Endothelial cell of umbilical vein (primary cell): ENCODE data around the gene LHFPL2. TPM values are rescaled to one million over a fixed set of nuclear protein-coding genes. Genes with fewer than 3 reads are reported as not detected.

ENCODE experiments used
- BruUV-seq: library from RNA; stranded (reverse); fragments of 400-500 nt; replicated peaks from 2 replicates; lab custom pipeline; 2021; lab: Mats Ljungman, UMichigan
- CTCF ChIA-PET: fragments of 300-600, 350-600 bp; sonication (Branson Sonifier 250); formaldehyde crosslinking; loops from one replicate; lab custom pipeline; 2021; ENCODE audit warnings: antibody characterized with exemption, inconsistent platforms; lab: Charles Lee
- POLR2A ChIA-PET: fragments of 300-600, 350-600 bp; sonication (Branson Sonifier 250); formaldehyde crosslinking; loops from one replicate; lab custom pipeline; 2021; ENCODE audit warnings: antibody characterized with exemption, inconsistent platforms; lab: Charles Lee
- DNase-seq: peaks from one replicate; pipeline ENCODE4 v3.0.0-alpha.2; 2011; ENCODE audit warnings: low read depth, low spot score
- FAIRE-seq: peaks from 2 replicates; lab custom pipeline; 2011; peaks lifted over from hg19 to GRCh38; lab: Jason Lieb, UNC
- H2AFZ ChIP-seq: 2 replicates; pipeline ENCODE4 v1.6.0; 2012; ENCODE audit warnings: low read depth, low read length, control low read depth, inconsistent platforms
- H3K27ac ChIP-seq: 2 replicates; pipeline ENCODE4 v1.5.1; 2011; ENCODE audit warnings: low read depth, mild to moderate bottlenecking, control low read depth, low read length, moderate library complexity; ENCODE audit not compliant: insufficient read depth
- H3K27me3 ChIP-seq, 2 experiments: 2 replicates each; pipeline versions ENCODE4 v1.6.0 to v1.6.1; 2011; ENCODE audit warnings: low read length in 2 of 2, mixed read lengths in 1 of 2; ENCODE audit not compliant: control insufficient read depth in 2 of 2, insufficient read depth in 2 of 2
- H3K36me3 ChIP-seq, 2 experiments: 2 replicates in 1 of 2; 3 replicates in 1 of 2; pipeline ENCODE4 v1.5.1; 2011; ENCODE audit warnings: low read length in 2 of 2, mild to moderate bottlenecking in 1 of 2, moderate library complexity in 1 of 2; ENCODE audit not compliant: control insufficient read depth in 2 of 2, insufficient read depth in 2 of 2; ENCODE audit errors: extremely low read depth in 1 of 2
- H3K4me1 ChIP-seq: 3 replicates; pipeline ENCODE4 v1.5.1; 2011; ENCODE audit warnings: mild to moderate bottlenecking, low read length; ENCODE audit not compliant: control insufficient read depth, insufficient read depth; ENCODE audit errors: extremely low read depth
- H3K4me2 ChIP-seq: 2 replicates; pipeline ENCODE4 v1.6.1; 2011; ENCODE audit warnings: low read length, control low read depth, mixed read lengths; ENCODE audit not compliant: insufficient read depth
- H3K4me3 ChIP-seq, 3 experiments: fragments of 200-600 bp in 1 of 3; sonication (generic), shearing (Covaris generic) in 1 of 3; replicated peaks in 1 of 3; 2 replicates each; pipeline ENCODE4 v1.5.1; 2011 to 2016; ENCODE audit warnings: control low read depth in 3 of 3, low read length in 3 of 3, mild to moderate bottlenecking in 2 of 3, inconsistent platforms in 1 of 3, low read depth in 1 of 3, moderate library complexity in 1 of 3; ENCODE audit not compliant: insufficient read depth in 1 of 3
- H3K79me2 ChIP-seq: 2 replicates; pipeline ENCODE4 v1.6.0; 2012; ENCODE audit warnings: low read length, inconsistent platforms; ENCODE audit not compliant: control insufficient read depth, insufficient read depth
- H3K9ac ChIP-seq: replicated peaks from 2 replicates; pipeline ENCODE3; 2011; ENCODE audit warnings: low read length, control low read depth; ENCODE audit not compliant: insufficient read depth; ENCODE audit errors: extremely low read depth
- H3K9me1 ChIP-seq: replicated peaks from 3 replicates; pipeline ENCODE4 v1.6.0; 2011; ENCODE audit warnings: mild to moderate bottlenecking, low read length; ENCODE audit not compliant: control insufficient read depth, insufficient read depth; ENCODE audit errors: extremely low read depth
- H3K9me3 ChIP-seq: replicated peaks from 2 replicates; pipeline ENCODE4 v1.5.1; 2012; ENCODE audit warnings: low read length, inconsistent platforms; ENCODE audit not compliant: control insufficient read depth, insufficient read depth
- H4K20me1 ChIP-seq: replicated peaks from 2 replicates; pipeline ENCODE3; 2011; ENCODE audit warnings: mild to moderate bottlenecking, low read length; ENCODE audit not compliant: control insufficient read depth, insufficient read depth; ENCODE audit errors: extremely low read depth
- CTCF ChIP-seq, 2 donors: IDR thresholded peaks; 1 replicate in 1 of 2; 2 replicates in 1 of 2; pipeline ENCODE4 v1.5.1; 2011; ENCODE audit warnings: low read length in 2 of 2, mild to moderate bottlenecking in 2 of 2, moderate library complexity in 2 of 2, control low read depth in 1 of 2, inconsistent platforms in 1 of 2, low read depth in 1 of 2; ENCODE audit not compliant: insufficient read depth in 1 of 2; ENCODE audit errors: extremely low read depth in 1 of 2
- EZH2 ChIP-seq: IDR thresholded peaks from 2 replicates; pipeline ENCODE4 v1.6.1; 2012; ENCODE audit warnings: borderline replicate concordance, low read depth, mild to moderate bottlenecking, moderate library complexity, low read length, inconsistent platforms; ENCODE audit not compliant: severe bottlenecking
- GATA2 ChIP-seq: IDR thresholded peaks from 2 replicates; pipeline ENCODE4 v1.7.0; 2011; ENCODE audit warnings: low read depth, mild to moderate bottlenecking, moderate library complexity, mixed read lengths, low read length; ENCODE audit not compliant: insufficient read length, insufficient read depth
- JUN ChIP-seq: IDR thresholded peaks from 2 replicates; pipeline ENCODE4 v1.6.1; 2011; ENCODE audit warnings: borderline replicate concordance, low read depth; ENCODE audit not compliant: insufficient read length, insufficient read depth
- MYC ChIP-seq: IDR thresholded peaks from one replicate; pipeline ENCODE4 v1.6.1; 2011; ENCODE audit warnings: mild to moderate bottlenecking, low read depth, low read length
- POLR2AphosphoS5 ChIP-seq: IDR thresholded peaks from 2 replicates; pipeline ENCODE4 v1.6.1; 2012; ENCODE audit warnings: low read depth, mild to moderate bottlenecking, control low read depth, low read length, moderate library complexity; ENCODE audit not compliant: insufficient read depth
- dilution Hi-C: fragments of 300-500 bp; cut with MboI; formaldehyde crosslinking; loops from one replicate; pipeline ENCODE4 v1.15.0; 2019; ENCODE audit warnings: low sequenced_read_pairs; ENCODE audit not compliant: extremely low pct_ligation_motif_present
- intact Hi-C: fragments of 100-400 bp; cut with micrococcal nuclease; formaldehyde crosslinking; loops from one replicate; pipeline ENCODE4 v1.10.0; 2022
- polyA plus RNA-seq, 4 experiments: library from polyadenylated mRNA; depleted of rRNA in 3 of 4; stranded (reverse) in 3 of 4; unstranded in 1 of 4; fragments of >200 nt; gene quantifications; 2 replicates each; pipeline versions ENCODE4 v1.2.1 to v1.2.3, GENCODE V29; 2011 to 2012; ENCODE audit warnings: missing spikeins in 1 of 4
- total RNA-seq: library from RNA; stranded (reverse); gene quantifications from 2 replicates; pipeline ENCODE4 v1.2.3, GENCODE V29; 2021

Gene LHFPL2
- total and polyA plus RNA-seq, 2 donors (not counting 3 experiments of a cell fraction or from before 2014, with no cell fraction given): 9.6 to 36.3 TPM

- Histone ChIP-seq H3K4me2 (no peak overlapping the region), H3K4me1 (peaks cover 18% of the 10 kb centered on the region), H2AFZ (no peak overlapping the region), H3K9me1 (no peaks in the 10 kb centered on the region), H4K20me1 (no peaks in the 10 kb centered on the region), H3K36me3 (no peaks in the 10 kb centered on the region), H3K4me3 (no peak overlapping the region), H3K9ac (no peak overlapping the region), H3K27me3 (no peaks in the 10 kb centered on the region), H3K27ac (peak overlapping the region; percentile 57), H3K79me2 (no peaks in the 10 kb centered on the region), H3K9me3 (no peaks in the 10 kb centered on the region)
- no peak for TF ChIP-seq JUN
- CTCF ChIA-PET: interaction anchor here (0.6 to 4.7 kb wide), 22 partner anchors 10 to 214 kb away, joined by 3 to 61 read pairs (median 6); no protein-coding TSS in a partner anchor
- BruUV-seq: no TSS peak
- intact Hi-C loops (loop anchor here (10.0 kb wide), 1 partner anchor 430 kb away; no protein-coding TSS in a partner anchor), dilution Hi-C loops (no loop called here)
- no peak for DNase-seq
- no peak for FAIRE-seq
- POLR2A ChIA-PET: no interaction called here
Measured at GRCh38 chr5:78534148-78534904, 114.2 kb downstream of the LHFPL2 start.

DNA sequence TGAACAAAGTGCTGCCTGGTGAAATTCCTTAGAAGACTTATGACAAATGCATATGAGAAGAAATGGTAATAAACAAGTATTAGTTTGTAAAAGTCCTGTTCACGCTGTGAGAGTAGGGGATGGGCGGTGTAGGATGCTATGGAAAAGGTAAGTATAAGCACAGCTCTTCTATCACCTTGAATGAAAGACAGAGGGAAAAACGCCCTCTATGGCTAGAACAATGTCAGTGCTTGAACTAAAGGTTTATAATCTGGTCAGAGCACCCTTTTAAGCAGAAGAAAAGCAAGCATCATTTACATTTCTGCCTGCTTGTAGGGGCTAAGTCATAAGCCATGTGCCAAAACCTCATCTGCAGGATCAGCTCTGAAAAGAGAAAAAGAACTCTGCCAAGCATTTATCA lies 115.2 kb downstream of the LHFPL2 start:
- DNase-seq (peak; percentile 66), FAIRE-seq (peak; percentile 73)
- CTCF ChIA-PET: interaction anchor here (0.6 to 4.7 kb wide), 26 partner anchors 11 to 213 kb away, joined by 3 to 61 read pairs (median 6); no protein-coding TSS in a partner anchor
- TF ChIP-seq POLR2AphosphoS5 (no peak), JUN (no peak), MYC (no peak), GATA2 (no peak), EZH2 (no peak), CTCF (IDR thresholded peaks at IDR 0.05; ENCODE audit: extremely low read depth in 1 of 2, insufficient read depth in 1 of 2, low read depth in 1 of 2, low read length in 2 of 2) (peak; percentile 13 to 39)
- no peaks in the 10 kb centered on the region for H3K36me3 ChIP-seq
- H3K4me3 ChIP-seq: no peak overlapping the region
- intact Hi-C loops: loop anchor here (1.0 to 10.0 kb wide), 2 partner anchors 66 to 431 kb away; no protein-coding TSS in a partner anchor
- POLR2A ChIA-PET: no interaction called here
- H3K27me3 ChIP-seq: no peaks in the 10 kb centered on the region
- no peak overlapping the region for H3K27ac ChIP-seq
- H2AFZ ChIP-seq: no peak overlapping the region
- H3K9me3 ChIP-seq: no peaks in the 10 kb centered on the region
- H4K20me1 ChIP-seq: no peaks in the 10 kb centered on the region
- peaks cover 27% of the 10 kb centered on the region for H3K4me1 ChIP-seq
- H3K79me2 ChIP-seq: peaks cover 2% of the 10 kb centered on the region
- dilution Hi-C loops: no loop called here
- H3K9ac ChIP-seq: no peak overlapping the region
- no TSS peak for BruUV-seq
- H3K4me2 ChIP-seq: no peak overlapping the region
- no peaks in the 10 kb centered on the region for H3K9me1 ChIP-seq
